A549 (cell line): ENCODE results near the gene PCDH1. TPM values are rescaled to one million over a fixed set of nuclear protein-coding genes. Genes with fewer than 3 reads are reported as not detected.

Experiments
- ATAC-seq, 2 experiments: fragments of 200-7000 bp in 1 of 2; fragments of >200 bp in 1 of 2; cut with Nextera tagmentation in 1 of 2; cut with Tn5 transposase in 1 of 2; 3 replicates each; pipeline versions ENCODE4 v1.8.0 to v1.9.1; 2018 to 2020; ENCODE audit warnings: mild to moderate bottlenecking in 1 of 2, moderate library complexity in 1 of 2
- CTCF ChIA-PET: fragments of 300-600 bp; sonication (Branson Sonifier 250); formaldehyde crosslinking; extraction: SDS; loops from one replicate; lab custom pipeline; 2021; ENCODE audit warnings: antibody characterized with exemption, inconsistent platforms; lab: Yijun Ruan, JAX
- POLR2A ChIA-PET: fragments of 350-600 bp; formaldehyde crosslinking; extraction: SDS; loops from one replicate; lab custom pipeline; 2021; ENCODE audit warnings: antibody characterized with exemption, inconsistent platforms; lab: Yijun Ruan, JAX
- DNase-seq, 2 experiments: peaks; one replicate each; pipeline versions ENCODE4 v3.0.0 to v3.0.0-alpha.2; 2011 to 2016; ENCODE audit warnings: low read depth in 1 of 2, low spot score in 1 of 2
- FAIRE-seq: peaks from 2 replicates; lab custom pipeline; 2011; peaks lifted over from hg19 to GRCh38; lab: Jason Lieb, UNC
- H3K27ac ChIP-seq, 2 experiments: fragments of >200 bp; sonication (Bioruptor Twin); formaldehyde crosslinking; 3 replicates each; pipeline ENCODE4 v1.5.1; 2016 to 2017
- H3K4me1 ChIP-seq: fragments of >200 bp; sonication (Bioruptor Twin); formaldehyde crosslinking; 3 replicates; pipeline ENCODE4 v1.6.1; 2016
- H3K4me2 ChIP-seq: fragments of >200 bp; sonication (Bioruptor Twin); formaldehyde crosslinking; 3 replicates; pipeline ENCODE4 v1.6.1; 2016
- H3K4me3 ChIP-seq: fragments of >200 bp; sonication (Bioruptor Twin); formaldehyde crosslinking; 3 replicates; pipeline ENCODE4 v1.5.1; 2016
- H3K9me3 ChIP-seq: fragments of >200 bp; sonication (Bioruptor Twin); formaldehyde crosslinking; 3 replicates; pipeline ENCODE4 v1.6.1; 2016
- CHD2 ChIP-seq: fragments of 150-350 bp; IDR thresholded peaks from 2 replicates; pipeline ENCODE4 v1.6.1; 2014; ENCODE audit warnings: low read length; ENCODE audit not compliant: partially characterized antibody
- EHMT2 ChIP-seq: fragments of 200-600 bp; sonication (generic); IDR thresholded peaks from 2 replicates; pipeline ENCODE4 v1.6.1; 2016; ENCODE audit warnings: antibody characterized with exemption, low read depth, mild to moderate bottlenecking, moderate library complexity
- ESRRA ChIP-seq: fragments of 150-350 bp; IDR thresholded peaks from 2 replicates; pipeline ENCODE4 v1.6.1; 2014; ENCODE audit warnings: mild to moderate bottlenecking, low read length, borderline replicate concordance
- FOSB ChIP-seq: fragments of 250-450 bp; sonication (Bioruptor Pico); IDR thresholded peaks from 2 replicates; pipeline ENCODE4 v1.5.0; 2020; ENCODE audit warnings: mild to moderate bottlenecking, moderate library complexity
- FOSL2 ChIP-seq, 2 experiments: fragments of 450-650 bp in 1 of 2; fragments of >200 bp in 1 of 2; sonication (Bioruptor Twin) in 1 of 2; formaldehyde crosslinking; IDR thresholded peaks; 2 replicates each; pipeline versions ENCODE4 v1.5.0 to v1.6.1; 2016 to 2020; ENCODE audit warnings: mild to moderate bottlenecking in 1 of 2, moderate library complexity in 1 of 2
- FOXS1 ChIP-seq: fragments of 250-450 bp; sonication (Bioruptor Pico); IDR thresholded peaks from 2 replicates; pipeline ENCODE4 v1.5.0; 2020; ENCODE audit warnings: mild to moderate bottlenecking, moderate library complexity
- HEYL ChIP-seq: fragments of 250-450 bp; sonication (Bioruptor Pico); IDR thresholded peaks from 2 replicates; pipeline ENCODE4 v1.8.0; 2021; ENCODE audit warnings: mild to moderate bottlenecking, moderate library complexity
- HOXA7 ChIP-seq: fragments of 250-450 bp; sonication (Bioruptor Pico); IDR thresholded peaks from 2 replicates; pipeline ENCODE4 v1.5.0; 2020; ENCODE audit warnings: mild to moderate bottlenecking, moderate library complexity
- HOXB5 ChIP-seq: fragments of 250-450 bp; sonication (Bioruptor Pico); IDR thresholded peaks from 2 replicates; pipeline ENCODE4 v1.5.0; 2020; ENCODE audit warnings: mild to moderate bottlenecking, moderate library complexity
- NPAS2 ChIP-seq: fragments of 250-450 bp; sonication (Bioruptor Pico); IDR thresholded peaks from 2 replicates; pipeline ENCODE4 v1.8.0; 2022; ENCODE audit warnings: mild to moderate bottlenecking, moderate library complexity, borderline replicate concordance
- PBX3 ChIP-seq: IDR thresholded peaks from 2 replicates; pipeline ENCODE4 v1.6.1; 2012
- RAD21 ChIP-seq, 2 experiments: fragments of >200 bp in 1 of 2; sonication (Bioruptor Twin) in 1 of 2; formaldehyde crosslinking in 1 of 2; IDR thresholded peaks in 1 of 2; conservative IDR thresholded peaks in 1 of 2; 2 replicates in 1 of 2; 3 replicates in 1 of 2; pipeline ENCODE4 v1.6.1; 2012 to 2018; ENCODE audit warnings: inconsistent platforms in 1 of 2
- RCOR1 ChIP-seq: fragments of 150-350 bp; IDR thresholded peaks from 2 replicates; pipeline ENCODE4 v1.6.1; 2014; ENCODE audit warnings: antibody characterized with exemption, low read length, low read depth
- WGBS: methylation state at CpG from one replicate; pipeline ENCODE4 v1.1.6; 2017; ENCODE audit errors: missing lambda C conversion rate; 5-methylcytosine and 5-hydroxymethylcytosine counted together
- polyA plus RNA-seq, 4 experiments: library from polyadenylated mRNA; depleted of rRNA in 3 of 4; stranded (reverse); fragments of >200 nt; fragmentation: RNase III in 1 of 4; extraction: RNeasy Plus Mini Kit Qiagen cat#74134 plus additional on column Dnase treatment in 1 of 4; gene quantifications; 2 replicates in 3 of 4; 3 replicates in 1 of 4; pipeline ENCODE4 v1.2.3, GENCODE V29; 2011 to 2017
- TF ChIP-seq, protein P1 (sequence below): fragments of 200-600 bp; sonication (generic); IDR thresholded peaks from 2 replicates; pipeline ENCODE4 v1.6.1; 2016; ENCODE audit warnings: antibody characterized with exemption, mild to moderate bottlenecking, moderate library complexity
- TF ChIP-seq, protein P2 (sequence below): fragments of 250-450 bp; sonication (Bioruptor Pico); IDR thresholded peaks from 2 replicates; pipeline ENCODE4 v1.5.0; 2020; ENCODE audit warnings: low read depth, mild to moderate bottlenecking, moderate library complexity

Gene PCDH1
- polyA plus RNA-seq, 2 of the 4 experiments (the other 2 are of a cell fraction): 0.41 to 2.9 TPM

GRCh38 chr5:141883184-141883891 lies 5.1 kb upstream of the PCDH1 start (continued):
- TF ChIP-seq, protein P1, sequence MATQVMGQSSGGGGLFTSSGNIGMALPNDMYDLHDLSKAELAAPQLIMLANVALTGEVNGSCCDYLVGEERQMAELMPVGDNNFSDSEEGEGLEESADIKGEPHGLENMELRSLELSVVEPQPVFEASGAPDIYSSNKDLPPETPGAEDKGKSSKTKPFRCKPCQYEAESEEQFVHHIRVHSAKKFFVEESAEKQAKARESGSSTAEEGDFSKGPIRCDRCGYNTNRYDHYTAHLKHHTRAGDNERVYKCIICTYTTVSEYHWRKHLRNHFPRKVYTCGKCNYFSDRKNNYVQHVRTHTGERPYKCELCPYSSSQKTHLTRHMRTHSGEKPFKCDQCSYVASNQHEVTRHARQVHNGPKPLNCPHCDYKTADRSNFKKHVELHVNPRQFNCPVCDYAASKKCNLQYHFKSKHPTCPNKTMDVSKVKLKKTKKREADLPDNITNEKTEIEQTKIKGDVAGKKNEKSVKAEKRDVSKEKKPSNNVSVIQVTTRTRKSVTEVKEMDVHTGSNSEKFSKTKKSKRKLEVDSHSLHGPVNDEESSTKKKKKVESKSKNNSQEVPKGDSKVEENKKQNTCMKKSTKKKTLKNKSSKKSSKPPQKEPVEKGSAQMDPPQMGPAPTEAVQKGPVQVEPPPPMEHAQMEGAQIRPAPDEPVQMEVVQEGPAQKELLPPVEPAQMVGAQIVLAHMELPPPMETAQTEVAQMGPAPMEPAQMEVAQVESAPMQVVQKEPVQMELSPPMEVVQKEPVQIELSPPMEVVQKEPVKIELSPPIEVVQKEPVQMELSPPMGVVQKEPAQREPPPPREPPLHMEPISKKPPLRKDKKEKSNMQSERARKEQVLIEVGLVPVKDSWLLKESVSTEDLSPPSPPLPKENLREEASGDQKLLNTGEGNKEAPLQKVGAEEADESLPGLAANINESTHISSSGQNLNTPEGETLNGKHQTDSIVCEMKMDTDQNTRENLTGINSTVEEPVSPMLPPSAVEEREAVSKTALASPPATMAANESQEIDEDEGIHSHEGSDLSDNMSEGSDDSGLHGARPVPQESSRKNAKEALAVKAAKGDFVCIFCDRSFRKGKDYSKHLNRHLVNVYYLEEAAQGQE: peak; percentile 93
- TF ChIP-seq EHMT2 (0 out of 2 replicates have a peak, but pooled peaks have one; percentile 54), HEYL (no peak)

GRCh38 chr5:141882594-141883183 lies 4.5 kb upstream of the PCDH1 start:
- no peak for DNase-seq
- ChIA-PET CTCF (interaction anchor here (0.5 to 12.7 kb wide), 15 partner anchors 7 to 217 kb away, joined by 3 to 424 read pairs (median 14); partner anchors contain the start of gene PCDH12), POLR2A (interaction anchor here (1.5 kb wide), 1 partner anchor 41 kb away, joined by 6 read pairs; the partner anchor contains the start of gene DELE1)
- H3K4me2 ChIP-seq: peak overlapping the region; percentile 26; the same call in 1 of the 3 replicates
- FAIRE-seq: no peak
- no peaks in the 10 kb centered on the region for H3K9me3 ChIP-seq
- H3K4me1 ChIP-seq: peaks cover 7% of the 10 kb centered on the region; the same call in 1 of the 3 replicates
- no peak overlapping the region for H3K27ac ChIP-seq
- TF ChIP-seq CHD2 (no peak), NPAS2 (CRISPR knock-in tag) (no peak), HOXA7 (no peak), RAD21 (conservative IDR thresholded peaks at IDR 0.05 in 1 of 2, IDR thresholded peaks at IDR 0.05 in 1 of 2) (no peak), FOXS1 (CRISPR knock-in tag) (no peak), FOSB (no peak), HOXB5 (CRISPR knock-in tag) (no peak), PBX3 (no peak), EHMT2 (no peak), FOSL2 (IDR thresholded peaks at IDR 0.05) (no peak), FOSL2 (CRISPR knock-in tag; IDR thresholded peaks at IDR 0.05) (no peak), RCOR1 (no peak), ESRRA (no peak)
- TF ChIP-seq, protein P2, sequence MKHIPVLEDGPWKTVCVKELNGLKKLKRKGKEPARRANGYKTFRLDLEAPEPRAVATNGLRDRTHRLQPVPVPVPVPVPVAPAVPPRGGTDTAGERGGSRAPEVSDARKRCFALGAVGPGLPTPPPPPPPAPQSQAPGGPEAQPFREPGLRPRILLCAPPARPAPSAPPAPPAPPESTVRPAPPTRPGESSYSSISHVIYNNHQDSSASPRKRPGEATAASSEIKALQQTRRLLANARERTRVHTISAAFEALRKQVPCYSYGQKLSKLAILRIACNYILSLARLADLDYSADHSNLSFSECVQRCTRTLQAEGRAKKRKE: no peak
- TF ChIP-seq, protein P1: no peak
- TF ChIP-seq, all 56 proteins: peak for 0
- 9% methylated on average over 13 of the region's 13 CpGs for WGBS
- ATAC-seq: no peak
- no peak overlapping the region for H3K4me3 ChIP-seq
